H1 (cell line): ENCODE results near the gene CENPP. TPM values are rescaled to one million over a fixed set of nuclear protein-coding genes. Genes with fewer than 3 reads are reported as not detected.

ENCODE experiments used
- CTCF ChIA-PET: fragments of 300-600 bp; sonication (Branson Sonifier 250); formaldehyde crosslinking; loops from one replicate; lab custom pipeline; 2021; ENCODE audit not compliant: partially characterized antibody; lab: Charles Lee
- POLR2A ChIA-PET: fragments of 300-600 bp; sonication (Branson Sonifier 250); formaldehyde crosslinking; loops from one replicate; lab custom pipeline; 2021; ENCODE audit warnings: inconsistent platforms; ENCODE audit not compliant: partially characterized antibody; lab: Charles Lee
- DNase-seq, 2 experiments: peaks; one replicate each; pipeline versions ENCODE4 v3.0.0 to v3.0.0-alpha.2; 2010 to 2022; ENCODE audit warnings: low spot score in 2 of 2, low read depth in 1 of 2, mixed read lengths in 1 of 2
- FAIRE-seq: peaks from 2 replicates; lab custom pipeline; 2011; peaks lifted over from hg19 to GRCh38; lab: Jason Lieb, UNC
- H2AFZ ChIP-seq: 2 replicates; pipeline ENCODE4 v1.8.1; 2012; ENCODE audit warnings: low read length, inconsistent platforms
- H2AK5ac ChIP-seq: 2 replicates; pipeline ENCODE4 v1.6.1; 2013; ENCODE audit warnings: low read depth, low read length
- H2BK120ac ChIP-seq: replicated peaks from 2 replicates; pipeline ENCODE3; 2013; ENCODE audit warnings: low read depth, low read length, inconsistent platforms
- H2BK12ac ChIP-seq: 2 replicates; pipeline ENCODE4 v1.6.1; 2013; ENCODE audit warnings: low read depth, low read length
- H2BK15ac ChIP-seq: 2 replicates; pipeline ENCODE4 v1.6.1; 2013; ENCODE audit warnings: low read length
- H2BK20ac ChIP-seq: 2 replicates; pipeline ENCODE4 v1.6.1; 2013; ENCODE audit warnings: low read length
- H2BK5ac ChIP-seq: 2 replicates; pipeline ENCODE4 v1.6.1; 2013; ENCODE audit warnings: low read depth, low read length
- H3K14ac ChIP-seq: 2 replicates; pipeline ENCODE4 v1.6.1; 2013; ENCODE audit warnings: inconsistent platforms; ENCODE audit not compliant: insufficient read length
- H3K18ac ChIP-seq: 2 replicates; pipeline ENCODE4 v1.6.1; 2013; ENCODE audit warnings: low read length; ENCODE audit errors: extremely low read depth
- H3K23ac ChIP-seq: 2 replicates; pipeline ENCODE4 v1.6.1; 2013; ENCODE audit warnings: inconsistent platforms; ENCODE audit not compliant: insufficient read length
- H3K23me2 ChIP-seq: 2 replicates; pipeline ENCODE4 v1.6.1; 2013; ENCODE audit warnings: low read depth, low read length
- H3K27ac ChIP-seq: 2 replicates; pipeline ENCODE4 v1.6.1; 2011; ENCODE audit warnings: low read depth, low read length, inconsistent platforms
- H3K27me3 ChIP-seq, 4 experiments: replicated peaks in 1 of 4; 1 replicate in 1 of 4; 2 replicates in 3 of 4; pipeline versions ENCODE4 v1.6.1 to v1.8.1; 2011 to 2013; ENCODE audit warnings: low read length in 3 of 4, mild to moderate bottlenecking in 3 of 4, inconsistent platforms in 2 of 4, mixed read lengths in 2 of 4, moderate library complexity in 1 of 4; ENCODE audit not compliant: control insufficient read depth in 3 of 4, insufficient read depth in 3 of 4; ENCODE audit errors: extremely low read depth in 1 of 4
- H3K36me3 ChIP-seq, 4 experiments: 2 replicates each; pipeline versions ENCODE4 v1.6.1 to v1.8.1; 2011 to 2013; ENCODE audit warnings: mild to moderate bottlenecking in 4 of 4, low read length in 3 of 4, moderate library complexity in 2 of 4, control low read depth in 1 of 4, inconsistent platforms in 1 of 4; ENCODE audit not compliant: insufficient read depth in 4 of 4, control insufficient read depth in 2 of 4
- H3K4ac ChIP-seq: replicated peaks from 2 replicates; pipeline ENCODE3; 2013; ENCODE audit warnings: low read length, low read depth, mixed read lengths, inconsistent platforms; ENCODE audit not compliant: insufficient read length
- H3K4me1 ChIP-seq, 4 experiments: replicated peaks in 1 of 4; 1 replicate in 1 of 4; 2 replicates in 3 of 4; pipeline versions ENCODE4 v1.6.1 to v1.8.1; 2011 to 2013; ENCODE audit warnings: low read length in 3 of 4, inconsistent platforms in 2 of 4, mixed read lengths in 1 of 4; ENCODE audit not compliant: insufficient read depth in 4 of 4, control insufficient read depth in 3 of 4
- H3K4me2 ChIP-seq, 2 experiments: 2 replicates each; pipeline versions ENCODE4 v1.6.1 to v1.8.1; 2011 to 2013; ENCODE audit warnings: low read depth in 2 of 2, low read length in 2 of 2, control low read depth in 1 of 2, inconsistent platforms in 1 of 2, mild to moderate bottlenecking in 1 of 2; ENCODE audit not compliant: insufficient read depth in 1 of 2
- H3K4me3 ChIP-seq, 4 experiments: fragments of 200-600, 300-600 bp in 1 of 4; sonication (generic), shearing (Covaris generic), sonication (Bioruptor Twin) in 1 of 4; 2 replicates each; pipeline versions ENCODE4 v1.5.1 to v1.8.1; 2011 to 2016; ENCODE audit warnings: low read length in 4 of 4, low read depth in 3 of 4, control low read depth in 2 of 4, inconsistent platforms in 2 of 4, mild to moderate bottlenecking in 2 of 4, mixed read lengths in 1 of 4, moderate library complexity in 1 of 4; ENCODE audit not compliant: insufficient read depth in 2 of 4; ENCODE audit errors: extremely low read depth in 1 of 4
- H3K56ac ChIP-seq: replicated peaks from 2 replicates; pipeline ENCODE3; 2013; ENCODE audit warnings: low read depth, mild to moderate bottlenecking, mixed read lengths, low read length, inconsistent platforms; ENCODE audit not compliant: insufficient read length
- H3K79me1 ChIP-seq: 2 replicates; pipeline ENCODE4 v1.6.1; 2013; ENCODE audit warnings: low read depth, low read length, control low read depth
- H3K79me2 ChIP-seq, 2 experiments: 2 replicates each; pipeline versions ENCODE4 v1.6.1 to v1.8.1; 2012 to 2013; ENCODE audit warnings: low read length in 2 of 2, mild to moderate bottlenecking in 2 of 2, inconsistent platforms in 1 of 2; ENCODE audit not compliant: insufficient read depth in 2 of 2, control insufficient read depth in 1 of 2
- H3K9ac ChIP-seq, 4 experiments: replicated peaks in 1 of 4; 1 replicate in 1 of 4; 2 replicates in 3 of 4; pipeline versions ENCODE4 v1.6.1 to v1.8.1; 2011 to 2013; ENCODE audit warnings: low read depth in 3 of 4, low read length in 3 of 4, control low read depth in 2 of 4, mild to moderate bottlenecking in 2 of 4, moderate library complexity in 2 of 4, inconsistent platforms in 1 of 4; ENCODE audit errors: extremely low read depth in 1 of 4
- H3K9me3 ChIP-seq, 2 experiments: 2 replicates each; pipeline versions ENCODE4 v1.6.1 to v1.8.1; 2012 to 2013; ENCODE audit warnings: mild to moderate bottlenecking in 2 of 2, moderate library complexity in 2 of 2, control low read depth in 1 of 2, inconsistent platforms in 1 of 2, low read depth in 1 of 2, low read length in 1 of 2, mixed read lengths in 1 of 2; ENCODE audit not compliant: insufficient read depth in 2 of 2
- H4K20me1 ChIP-seq, 2 experiments: replicated peaks in 1 of 2; 2 replicates each; pipeline versions ENCODE3 to v1.8.1; 2011 to 2013; ENCODE audit warnings: inconsistent platforms in 2 of 2, low read length in 2 of 2, mild to moderate bottlenecking in 1 of 2; ENCODE audit not compliant: insufficient read depth in 2 of 2, control insufficient read depth in 1 of 2
- H4K5ac ChIP-seq: 2 replicates; pipeline ENCODE4 v1.6.1; 2013; ENCODE audit warnings: low read length, low read depth, mixed read lengths, inconsistent platforms; ENCODE audit not compliant: insufficient read length
- H4K8ac ChIP-seq: 2 replicates; pipeline ENCODE4 v1.8.0; 2013; ENCODE audit warnings: mild to moderate bottlenecking, moderate library complexity, low read length, inconsistent platforms; ENCODE audit not compliant: insufficient read depth; ENCODE audit errors: extremely low read depth
- H4K91ac ChIP-seq: replicated peaks from 2 replicates; pipeline ENCODE3; 2013; ENCODE audit warnings: low read length, mixed read lengths, inconsistent platforms; ENCODE audit not compliant: insufficient read length
- ATF2 ChIP-seq: IDR thresholded peaks from 2 replicates; pipeline ENCODE4 v1.6.1; 2012; ENCODE audit warnings: low read length, inconsistent platforms
- CBX5 ChIP-seq: fragments of 300-800, 300-1000 bp; sonication (generic); IDR thresholded peaks from 2 replicates; pipeline ENCODE4 v1.7.1; 2016; ENCODE audit warnings: antibody characterized with exemption, low read length, low read depth
- HDAC2 ChIP-seq, 2 experiments: fragments of 300-600 bp in 1 of 2; sonication (generic) in 1 of 2; IDR thresholded peaks; 2 replicates each; pipeline ENCODE4 v1.6.1; 2011 to 2012; ENCODE audit warnings: low read depth in 2 of 2, low read length in 2 of 2, mild to moderate bottlenecking in 2 of 2, moderate library complexity in 2 of 2, borderline replicate concordance in 1 of 2, inconsistent platforms in 1 of 2
- JUND ChIP-seq: IDR thresholded peaks from 2 replicates; pipeline ENCODE4 v1.6.1; 2011; ENCODE audit warnings: mild to moderate bottlenecking, improper control_type of control experiment, low read length
- RFX5 ChIP-seq: IDR thresholded peaks from 2 replicates; pipeline ENCODE4 v1.6.1; 2011; ENCODE audit warnings: low read depth, low read length, improper control_type of control experiment, borderline replicate concordance
- TEAD4 ChIP-seq: IDR thresholded peaks from 2 replicates; pipeline ENCODE4 v1.6.1; 2012; ENCODE audit warnings: low read depth, low read length, inconsistent platforms, mixed read lengths
- YY1 ChIP-seq: IDR thresholded peaks from 2 replicates; pipeline ENCODE4 v1.6.1; 2011; ENCODE audit warnings: low read depth, mild to moderate bottlenecking, low read length
- WGBS, 2 experiments: shearing (Covaris generic) in 1 of 2; methylation state at CpG; one replicate each; pipeline versions ENCODE4 v1.1.6 to v1.1.7; 2013 to 2015; ENCODE audit warnings: low lambda C conversion rate in 2 of 2, mixed read lengths in 2 of 2, inconsistent platforms in 1 of 2, low coverage in 1 of 2, missing lambda C conversion rate in 1 of 2; ENCODE audit not compliant: insufficient replicate concordance in 2 of 2, insufficient coverage in 1 of 2, insufficient read length in 1 of 2; ENCODE audit errors: extremely low coverage in 1 of 2, missing lambda C conversion rate in 1 of 2; 5-methylcytosine and 5-hydroxymethylcytosine counted together
- polyA plus RNA-seq, 7 experiments: library from polyadenylated mRNA; depleted of rRNA in 3 of 7; stranded (reverse) in 5 of 7; unstranded in 2 of 7; fragments of >200 nt in 5 of 7; fragments of 200-250 nt in 2 of 7; gene quantifications; 1 replicate in 5 of 7; 2 replicates in 1 of 7; 4 replicates in 1 of 7; pipeline versions ENCODE4 v1.2.1 to v1.2.3, GENCODE V29; 2011 to 2013; ENCODE audit warnings: missing spikeins in 2 of 7, mixed read lengths in 2 of 7
- total RNA-seq: library from RNA; stranded (reverse); fragmentation: NEBNext Ultra II Directional; extraction: Animal tissue kit (Norgen Biotek cat#: 25700); gene quantifications from 2 replicates; pipeline ENCODE4 v1.2.1, GENCODE V29; 2021

CENPP gene
- total and polyA plus RNA-seq, 2 of the 8 experiments (the other 6 are each of a cell fraction or from before 2014, with no cell fraction given): 2.7 to 10.8 TPM

GRCh38 chr9:92634712-92635605 lies 309.2 kb downstream of the CENPP start:
- no peaks in the 10 kb centered on the region for H4K20me1 ChIP-seq
- ChIA-PET POLR2A (no interaction called here), CTCF (interaction anchor here (0.6 to 4.0 kb wide), 27 partner anchors 9 to 494 kb away, joined by 3 to 19 read pairs (median 4); partner anchors contain the start of gene CENPP)
- H3K27ac ChIP-seq: 0 out of 2 replicates have a peak overlapping the region, but pooled peaks have one; percentile 16
- H2AK5ac ChIP-seq: 0 out of 2 replicates have a peak overlapping the region, but pooled peaks have one; percentile 75
- no peaks in the 10 kb centered on the region for H3K27me3 ChIP-seq
- H2BK5ac ChIP-seq: no peak overlapping the region
- no peaks in the 10 kb centered on the region for H3K79me2 ChIP-seq
- DNase-seq (peak; percentile 84 to 96), FAIRE-seq (peak; percentile 78)
- no peak overlapping the region for H3K14ac ChIP-seq
- no peak overlapping the region for H4K5ac ChIP-seq
- H3K18ac ChIP-seq: no peak overlapping the region
- no peak overlapping the region for H2BK15ac ChIP-seq
- no peaks in the 10 kb centered on the region for H3K4me1 ChIP-seq
- 0 out of 2 replicates have a peak overlapping the region, but pooled peaks have one; percentile 39 for H2BK12ac ChIP-seq
- no peak overlapping the region for H4K8ac ChIP-seq
- H3K56ac ChIP-seq: no peak overlapping the region
- no peak overlapping the region for H4K91ac ChIP-seq
- no peak overlapping the region for H2BK120ac ChIP-seq
- H2AFZ ChIP-seq: no peak overlapping the region
- H3K23me2 ChIP-seq: no peaks in the 10 kb centered on the region
- H3K23ac ChIP-seq: no peak overlapping the region
- 74% methylated on average over 35 of the region's 35 CpGs; no CpG with 5 or more reads in 1 of the 2 experiments for WGBS, 2 experiments
- no peak overlapping the region for H3K9ac ChIP-seq
- H3K36me3 ChIP-seq: peaks cover 2 to 27% (median 15%) of the 10 kb centered on the region in 4 experiments; a peak in 7 of 8 replicates
- no peak overlapping the region for H2BK20ac ChIP-seq
- H3K79me1 ChIP-seq: peaks cover 4% of the 10 kb centered on the region; the same call in 1 of the 2 replicates
- H3K4ac ChIP-seq: no peak overlapping the region
- no peak overlapping the region for H3K4me3 ChIP-seq
- H3K9me3 ChIP-seq: no peaks in the 10 kb centered on the region
- H3K4me2 ChIP-seq: no peak overlapping the region
- no peak for TF ChIP-seq HDAC2 (IDR thresholded peaks at IDR 0.05; ENCODE audit: borderline replicate concordance in 1 of 2, low read depth in 2 of 2, low read length in 2 of 2)
- TF ChIP-seq JUND: peak; percentile 26; the same call in 1 of the 2 replicates
- no peak for TF ChIP-seq ATF2
- TF ChIP-seq CBX5: no peak
- TF ChIP-seq YY1: 0 out of 2 replicates have a peak, but pooled peaks have one; percentile 35
- peak; percentile 66; the same call in 1 of the 2 replicates for TF ChIP-seq TEAD4
- peak; percentile 44; the same call in 1 of the 2 replicates for TF ChIP-seq RFX5
